HEK293 (cell line): ENCODE measurements around the gene DENND1A.

ENCODE experiments used
- CTCF ChIP-seq: fragments of 450-650 bp; formaldehyde crosslinking; IDR thresholded peaks from 2 replicates; pipeline ENCODE4 v1.5.1; 2016; ENCODE audit warnings: missing biosample characterization, missing genetic modification characterization
- KLF16 ChIP-seq: fragments of 450-650 bp; formaldehyde crosslinking; IDR thresholded peaks from 2 replicates; pipeline ENCODE4 v1.5.1; 2017; ENCODE audit warnings: missing biosample characterization, missing genetic modification characterization
- KLF17 ChIP-seq: fragments of 450-650 bp; formaldehyde crosslinking; IDR thresholded peaks from 2 replicates; pipeline ENCODE4 v1.5.1; 2016; ENCODE audit warnings: missing biosample characterization, missing genetic modification characterization
- PATZ1 ChIP-seq: fragments of 450-650 bp; formaldehyde crosslinking; IDR thresholded peaks from 2 replicates; pipeline ENCODE4 v1.5.1; 2016; ENCODE audit warnings: missing biosample characterization, missing genetic modification characterization
- SCRT2 ChIP-seq: fragments of 450-650 bp; formaldehyde crosslinking; IDR thresholded peaks from 2 replicates; pipeline ENCODE4 v1.5.1; 2016; ENCODE audit warnings: missing biosample characterization, missing genetic modification characterization
- ZBTB20 ChIP-seq: fragments of 450-650 bp; formaldehyde crosslinking; IDR thresholded peaks from 2 replicates; pipeline ENCODE4 v1.5.1; 2016; ENCODE audit warnings: missing biosample characterization, missing genetic modification characterization
- ZNF274 ChIP-seq, 2 experiments: fragments of 200-500 bp in 1 of 2; fragments of 450-650 bp in 1 of 2; sonication (Bioruptor generic) in 1 of 2; formaldehyde crosslinking in 1 of 2; IDR thresholded peaks; 2 replicates each; pipeline versions ENCODE4 v1.5.1 to v1.6.1; 2014 to 2016; ENCODE audit warnings: borderline replicate concordance in 1 of 2, inconsistent platforms in 1 of 2, low read length in 1 of 2, missing biosample characterization in 1 of 2, missing genetic modification characterization in 1 of 2
- ZNF302 ChIP-seq: fragments of 450-650 bp; formaldehyde crosslinking; IDR thresholded peaks from 2 replicates; pipeline ENCODE4 v1.5.1; 2016; ENCODE audit warnings: missing biosample characterization, missing genetic modification characterization, low read depth
- ZNF423 ChIP-seq: fragments of 450-650 bp; formaldehyde crosslinking; IDR thresholded peaks from 2 replicates; pipeline ENCODE4 v1.5.1; 2016; ENCODE audit warnings: missing biosample characterization, missing genetic modification characterization
- ZNF768 ChIP-seq: fragments of 450-650 bp; formaldehyde crosslinking; IDR thresholded peaks from 2 replicates; pipeline ENCODE4 v1.5.1; 2018; ENCODE audit warnings: missing biosample characterization, mild to moderate bottlenecking, missing genetic modification characterization
- ZNF777 ChIP-seq: fragments of 450-650 bp; formaldehyde crosslinking; IDR thresholded peaks from 2 replicates; pipeline ENCODE4 v1.5.1; 2017; ENCODE audit warnings: missing biosample characterization, missing genetic modification characterization, borderline replicate concordance
- ZNF830 ChIP-seq: fragments of 450-650 bp; IDR thresholded peaks from 2 replicates; pipeline ENCODE4 v1.5.0; 2018; ENCODE audit warnings: missing biosample characterization, missing genetic modification characterization, low read depth, mild to moderate bottlenecking, moderate library complexity
- ZNF843 ChIP-seq: fragments of 450-650 bp; formaldehyde crosslinking; IDR thresholded peaks from 2 replicates; pipeline ENCODE4 v1.5.1; 2016; ENCODE audit warnings: missing biosample characterization, missing genetic modification characterization

DNA sequence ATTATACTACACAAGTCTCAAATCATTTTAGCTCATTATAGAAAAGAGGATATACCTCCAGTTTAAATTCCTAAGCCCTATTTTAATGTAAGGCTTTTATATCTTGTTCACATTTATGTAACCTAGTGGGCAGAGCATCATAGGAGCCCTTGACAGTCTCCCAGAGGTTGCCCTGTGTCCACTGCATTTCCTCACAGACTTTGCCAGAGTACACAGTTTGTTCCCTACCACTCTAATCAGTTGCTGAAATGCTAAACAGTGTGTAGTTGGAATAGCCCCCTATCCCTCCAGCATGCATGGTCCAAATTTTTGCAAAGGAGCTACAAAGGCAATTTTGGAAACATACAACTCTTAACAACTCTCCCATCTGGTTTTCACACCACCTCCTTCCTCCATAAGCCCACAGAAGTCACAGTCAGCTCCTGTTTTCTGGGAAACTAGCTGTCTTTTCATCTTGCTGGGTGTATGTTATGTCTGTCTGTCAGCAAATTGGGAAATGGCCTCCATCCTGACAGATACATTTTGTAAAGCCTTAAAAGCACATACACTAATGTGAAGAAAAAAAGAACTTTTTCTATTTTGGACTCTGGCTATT lies 212.2 kb downstream of the DENND1A start:
- TF ChIP-seq KLF16 (tag by site-specific recombination) (no peak), ZNF274 (IDR thresholded peaks at IDR 0.05; ENCODE audit: low read length) (no peak), ZNF274 (tag by site-specific recombination; IDR thresholded peaks at IDR 0.05; ENCODE audit: borderline replicate concordance) (no peak), PATZ1 (tag by site-specific recombination) (no peak), ZNF768 (tag by site-specific recombination) (no peak), SCRT2 (no peak), ZNF830 (no peak), ZNF302 (tag by site-specific recombination) (no peak), KLF17 (no peak), ZNF843 (tag by site-specific recombination) (no peak), ZBTB20 (tag by site-specific recombination) (no peak), CTCF (tag by site-specific recombination) (no peak), ZNF423 (tag by site-specific recombination) (no peak), ZNF777 (tag by site-specific recombination) (no peak)
